AG04450 (cell line): Measurements from ENCODE around the gene CAPSL. TPM values are rescaled to one million over a fixed set of nuclear protein-coding genes. Genes with fewer than 3 reads are reported as not detected.

Experiments used
- CTCF ChIA-PET: fragments of 300-600, 350-600 bp; formaldehyde crosslinking; extraction: SDS; loops from one replicate; lab custom pipeline; 2022; ENCODE audit warnings: antibody characterized with exemption, inconsistent platforms; lab: Charles Lee
- POLR2A ChIA-PET: fragments of 350-600 bp; formaldehyde crosslinking; extraction: SDS; loops from one replicate; lab custom pipeline; 2021; ENCODE audit warnings: antibody characterized with exemption, inconsistent platforms; lab: Yijun Ruan, JAX
- DNase-seq: peaks from one replicate; pipeline ENCODE4 v3.0.0-alpha.2; 2011; ENCODE audit warnings: low read depth, low spot score
- H3K27ac ChIP-seq: one replicate; pipeline ENCODE4 v1.5.1; 2012; ENCODE audit warnings: low read depth, low read length, control low read depth
- H3K27me3 ChIP-seq: one replicate; pipeline ENCODE4 v1.6.0; 2012; ENCODE audit warnings: low read length; ENCODE audit not compliant: control insufficient read depth, insufficient read depth
- H3K4me3 ChIP-seq: 2 replicates; pipeline ENCODE4 v1.5.1; 2011; ENCODE audit warnings: mild to moderate bottlenecking, low read depth, low read length, control low read depth
- H3K9me3 ChIP-seq: 2 replicates; pipeline ENCODE4 v1.5.1; 2012; ENCODE audit warnings: low read length; ENCODE audit not compliant: control insufficient read depth, insufficient read depth
- CTCF ChIP-seq: IDR thresholded peaks from 2 replicates; pipeline ENCODE4 v1.5.1; 2011; ENCODE audit warnings: low read depth, low read length, control low read depth, inconsistent platforms
- polyA plus RNA-seq: library from polyadenylated mRNA; depleted of rRNA; stranded (reverse); fragments of >200 nt; gene quantifications from 2 replicates; pipeline ENCODE4 v1.2.3, GENCODE V29; 2011

Gene CAPSL
- polyA plus RNA-seq, 1 experiment: 0.09 TPM

- no peak for TF ChIP-seq CTCF
- H3K27ac ChIP-seq: no peak overlapping the region
- CTCF ChIA-PET: no interaction called here
- POLR2A ChIA-PET: interaction anchor here (0.8 kb wide), 1 partner anchor 11 kb away, joined by 3 read pairs; no protein-coding TSS in a partner anchor
- H3K27me3 ChIP-seq: no peaks in the 10 kb centered on the region
- H3K9me3 ChIP-seq: no peaks in the 10 kb centered on the region
- DNase-seq: no peak
- H3K4me3 ChIP-seq: no peak overlapping the region
Observed at GRCh38 chr5:35869685-35870277, 68.6 kb downstream of the CAPSL start.

GRCh38 chr5:35867998-35868397 lies 70.4 kb downstream of the CAPSL start:
- Histone ChIP-seq H3K27ac (no peak overlapping the region), H3K27me3 (no peaks in the 10 kb centered on the region), H3K4me3 (no peak overlapping the region), H3K9me3 (no peaks in the 10 kb centered on the region)
- TF ChIP-seq CTCF: no peak
- ChIA-PET POLR2A (no interaction called here), CTCF (no interaction called here)
- DNase-seq: no peak

- ChIA-PET POLR2A (no interaction called here), CTCF (no interaction called here)
- no peaks in the 10 kb centered on the region for H3K9me3 ChIP-seq
- TF ChIP-seq CTCF: no peak
- no peak for DNase-seq
- no peaks in the 10 kb centered on the region for H3K27me3 ChIP-seq
- H3K27ac ChIP-seq: no peak overlapping the region
- no peak overlapping the region for H3K4me3 ChIP-seq
Observed at GRCh38 chr5:35863159-35863558, 75.3 kb downstream of the CAPSL start.

- H3K4me3 ChIP-seq: no peak overlapping the region
- CTCF ChIA-PET: interaction anchor here (1.0 kb wide), 1 partner anchor 444 kb away, joined by 3 read pairs; no protein-coding TSS in a partner anchor
Observed at GRCh38 chr5:35862126-35862525, 76.3 kb downstream of the CAPSL start.

More at GRCh38 chr5:35862126-35862525, 76.3 kb downstream of the CAPSL start:
- H3K27ac ChIP-seq: no peak overlapping the region
- no peak for DNase-seq
- no peaks in the 10 kb centered on the region for H3K9me3 ChIP-seq
- no peak for TF ChIP-seq CTCF
- POLR2A ChIA-PET: no interaction called here
- H3K27me3 ChIP-seq: no peaks in the 10 kb centered on the region
